ENCODE results near the gene PDE7B.

- TF ChIP-seq EZH2phosphoT487 (IDR thresholded peaks at IDR 0.05; ENCODE audit: low read length) (no peak), CTCF (IDR thresholded peaks at IDR 0.05; ENCODE audit: low read length) (no peak)
Observed at GRCh38 chr6:136150961-136151360, 299.5 kb downstream of the PDE7B start.

All from MM.1S (cell line).